GM13977 (cell line): ENCODE measurements around the gene AKAP6.

Experiments used
- DNase-seq: peaks from one replicate; pipeline ENCODE4 v3.0.0; 2012; ENCODE audit warnings: low spot score
- in situ Hi-C: fragments of 300-500 bp; cut with MboI; formaldehyde crosslinking; loops from one replicate; pipeline ENCODE4 v1.12.0; 2022; ENCODE audit warnings: low sequenced_read_pairs, low pct_unique_long_range_greater_than_20kb, mixed read lengths, inconsistent platforms; ENCODE audit not compliant: unreplicated experiment
- TF ChIP-seq, protein P1 (sequence below): IDR thresholded peaks from 2 replicates; pipeline ENCODE4 v1.5.1; 2012; ENCODE audit warnings: mild to moderate bottlenecking, control low read depth; ENCODE audit not compliant: insufficient read depth; ENCODE audit errors: extremely low read depth, missing control alignments

The AKAP6 gene

DNA sequence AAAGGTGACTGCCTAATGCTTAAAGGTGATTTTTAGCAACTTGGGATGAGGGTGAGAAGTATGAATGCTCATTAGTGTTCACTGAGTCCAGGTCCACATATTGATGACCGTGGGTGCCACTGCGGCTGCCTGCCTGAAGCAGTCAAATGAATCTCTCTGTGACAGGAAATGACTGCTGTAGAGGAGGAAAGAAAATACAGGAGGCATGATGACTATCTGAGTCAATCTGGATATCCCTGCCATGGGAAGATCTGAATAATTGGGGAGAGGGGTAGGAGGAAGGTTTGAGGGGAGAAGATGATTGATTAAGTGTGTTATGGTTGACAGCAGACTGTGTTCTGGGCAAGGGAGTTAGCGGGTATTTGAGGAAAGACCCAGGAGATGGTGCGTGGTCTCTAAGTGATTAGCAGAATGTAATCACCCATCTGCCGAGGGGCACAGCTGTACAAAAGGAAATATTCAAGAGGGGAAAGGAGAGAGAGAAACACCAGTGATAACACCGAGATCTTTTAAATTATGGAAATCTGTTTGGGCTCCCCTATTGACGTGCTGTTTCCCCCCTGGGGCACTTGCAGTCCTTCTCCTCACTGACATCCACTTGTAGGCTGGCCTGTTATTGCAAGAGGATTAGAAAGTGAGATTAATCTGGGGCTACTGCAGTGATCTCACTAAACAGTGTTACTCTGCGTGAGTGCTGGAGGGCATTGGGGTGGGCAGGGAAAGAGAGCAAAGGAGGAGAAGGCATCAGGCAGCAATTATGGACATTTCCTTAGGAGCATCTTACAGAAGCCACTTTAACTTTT lies 97.7 kb downstream of the AKAP6 start:
- TF ChIP-seq, protein P1, sequence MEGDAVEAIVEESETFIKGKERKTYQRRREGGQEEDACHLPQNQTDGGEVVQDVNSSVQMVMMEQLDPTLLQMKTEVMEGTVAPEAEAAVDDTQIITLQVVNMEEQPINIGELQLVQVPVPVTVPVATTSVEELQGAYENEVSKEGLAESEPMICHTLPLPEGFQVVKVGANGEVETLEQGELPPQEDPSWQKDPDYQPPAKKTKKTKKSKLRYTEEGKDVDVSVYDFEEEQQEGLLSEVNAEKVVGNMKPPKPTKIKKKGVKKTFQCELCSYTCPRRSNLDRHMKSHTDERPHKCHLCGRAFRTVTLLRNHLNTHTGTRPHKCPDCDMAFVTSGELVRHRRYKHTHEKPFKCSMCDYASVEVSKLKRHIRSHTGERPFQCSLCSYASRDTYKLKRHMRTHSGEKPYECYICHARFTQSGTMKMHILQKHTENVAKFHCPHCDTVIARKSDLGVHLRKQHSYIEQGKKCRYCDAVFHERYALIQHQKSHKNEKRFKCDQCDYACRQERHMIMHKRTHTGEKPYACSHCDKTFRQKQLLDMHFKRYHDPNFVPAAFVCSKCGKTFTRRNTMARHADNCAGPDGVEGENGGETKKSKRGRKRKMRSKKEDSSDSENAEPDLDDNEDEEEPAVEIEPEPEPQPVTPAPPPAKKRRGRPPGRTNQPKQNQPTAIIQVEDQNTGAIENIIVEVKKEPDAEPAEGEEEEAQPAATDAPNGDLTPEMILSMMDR = no peak
- DNase-seq = no peak
- in situ Hi-C loops = no loop called here

DNA sequence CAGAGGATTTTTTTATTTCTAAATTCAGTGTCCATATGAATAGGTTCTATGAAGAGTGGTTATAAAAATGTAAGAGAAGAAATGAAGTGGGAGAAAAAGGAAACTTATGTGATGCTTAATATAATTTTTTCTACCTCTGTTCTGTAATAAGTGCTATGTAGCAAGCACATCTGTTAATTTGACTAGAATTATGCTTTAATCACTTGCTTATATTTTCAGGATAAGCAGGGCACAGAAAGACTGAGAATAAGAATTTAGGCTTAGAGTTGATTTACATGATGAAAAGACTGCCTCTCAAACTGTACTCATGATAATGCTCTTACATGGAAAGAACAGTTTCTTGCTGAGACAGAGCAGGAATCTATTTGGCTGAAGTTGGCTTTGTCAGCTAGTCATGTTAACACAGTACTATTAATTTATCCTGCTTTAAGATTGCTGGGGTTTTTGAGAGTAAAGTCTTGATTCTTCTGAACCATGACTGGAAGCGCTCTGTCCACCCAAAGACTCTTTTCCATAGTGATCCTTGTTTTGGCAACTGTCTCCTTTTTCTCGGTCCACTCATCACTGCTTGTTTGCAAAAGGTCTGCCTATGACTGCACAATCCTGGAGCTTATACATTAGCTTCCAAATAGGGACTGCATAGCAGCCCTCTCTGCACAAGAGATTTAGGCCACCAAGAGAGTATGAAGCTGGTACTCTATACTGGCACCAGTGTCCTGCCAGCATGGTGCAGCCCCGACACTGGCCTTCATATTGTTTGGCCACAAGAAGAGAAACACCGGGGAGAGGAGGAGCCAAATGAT lies 98.8 kb downstream of the AKAP6 start:
- TF ChIP-seq, protein P1 = no peak
- in situ Hi-C loops = no loop called here
- DNase-seq = no peak

DNA sequence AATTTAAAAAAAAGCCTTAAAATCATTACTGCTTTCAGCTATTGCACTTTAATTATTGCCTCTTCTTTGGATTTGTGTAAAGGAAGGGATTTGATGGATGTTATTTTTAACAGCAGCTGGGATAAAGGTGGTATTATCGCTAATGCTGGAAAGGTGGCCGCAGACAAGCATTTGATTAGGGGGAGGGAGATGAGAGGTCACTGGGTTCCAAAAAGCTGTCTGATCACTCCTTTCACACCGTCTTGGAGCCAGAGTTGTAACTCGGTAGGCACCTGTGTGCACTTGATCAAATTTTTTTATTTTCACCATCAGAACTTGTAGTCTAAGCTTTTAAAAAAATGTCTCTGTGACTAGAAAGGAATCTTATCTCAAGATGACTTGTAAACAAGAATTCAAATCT lies 99.8 kb downstream of the AKAP6 start:
- in situ Hi-C loops = no loop called here
- TF ChIP-seq, protein P1 = no peak
- DNase-seq = no peak

DNA sequence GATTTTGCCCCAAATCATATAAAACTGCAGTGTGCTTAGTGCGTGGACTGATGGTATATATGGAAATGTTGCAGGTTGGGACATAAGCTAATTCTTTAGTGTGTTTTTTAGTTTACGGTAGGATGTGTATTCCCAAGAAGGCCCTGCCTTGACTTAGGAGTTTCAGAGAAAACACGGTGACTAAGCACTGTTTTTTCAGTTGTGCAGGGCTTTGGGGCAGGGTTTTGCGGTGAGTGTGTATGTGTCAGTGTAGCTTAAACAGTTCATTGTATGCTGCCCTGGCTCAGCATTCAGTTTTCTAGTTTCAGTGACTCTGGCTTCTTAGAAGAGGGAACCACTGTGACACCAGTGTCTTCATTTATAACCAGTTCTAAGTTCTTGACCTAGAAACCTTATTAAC lies 101.2 kb downstream of the AKAP6 start:
- in situ Hi-C loops = no loop called here
- TF ChIP-seq, protein P1 = no peak

DNA sequence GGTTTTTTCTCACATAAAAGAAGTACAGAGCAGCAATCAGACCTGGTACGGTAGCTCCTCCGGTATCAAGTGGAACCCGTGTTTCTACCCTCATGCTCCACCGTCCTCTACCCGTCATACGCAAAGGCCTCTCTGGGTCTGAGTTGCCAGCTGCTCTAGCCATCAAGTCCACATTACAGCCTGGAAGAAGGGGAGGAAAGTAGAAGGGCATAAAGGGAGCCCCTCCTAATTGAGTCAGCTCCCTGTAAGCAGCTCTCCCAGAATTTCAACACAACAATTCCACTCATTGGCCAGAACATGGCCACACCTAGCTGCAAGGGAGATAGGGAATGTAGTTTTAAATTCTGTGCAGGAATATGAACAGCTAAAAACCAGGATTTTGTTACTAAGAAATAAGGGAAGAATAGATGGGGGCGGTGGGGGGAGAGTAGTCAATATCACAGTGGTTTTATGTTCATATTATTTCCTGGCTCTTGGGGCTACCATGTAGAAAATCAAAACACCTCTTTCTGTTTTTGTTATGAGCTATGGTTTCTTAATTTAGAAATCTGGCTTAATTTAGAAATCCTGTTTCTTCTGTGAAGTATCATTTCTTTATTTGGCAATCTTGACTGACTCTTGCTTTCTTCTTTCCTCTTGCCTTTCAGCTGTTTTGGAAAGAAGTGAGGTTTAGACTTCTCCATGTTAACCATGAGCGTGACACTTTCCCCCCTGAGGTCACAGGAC lies 103.9 kb downstream of the AKAP6 start:
- TF ChIP-seq, protein P1 = no peak
- no peak for DNase-seq
- in situ Hi-C loops = no loop called here

More for the DNA sequence above, 101.2 kb downstream of the AKAP6 start:
- no peak for DNase-seq

DNA sequence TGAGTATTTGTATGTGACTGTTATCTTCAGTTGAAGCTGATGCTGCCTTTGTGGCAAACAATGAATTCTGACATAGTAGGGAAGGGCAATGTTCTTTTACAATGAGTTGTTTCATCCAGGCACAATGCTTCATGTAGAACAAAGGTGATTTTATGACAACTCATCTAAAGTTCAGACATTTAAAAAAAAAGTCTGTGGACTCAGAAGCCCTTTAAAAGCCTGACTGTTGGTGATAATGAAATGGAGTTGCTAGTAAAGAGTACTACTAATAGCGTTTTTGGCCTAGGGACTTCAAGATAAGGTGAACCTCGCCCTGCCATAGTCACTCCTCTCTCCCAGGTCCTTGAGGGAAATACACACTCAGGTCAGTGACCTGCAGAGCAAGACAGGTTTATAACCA lies 105.1 kb downstream of the AKAP6 start:
- DNase-seq = no peak
- in situ Hi-C loops = no loop called here
- TF ChIP-seq, protein P1 = no peak
